SK-N-SH treated with all-trans-retinoic acid at 6 μM for 48 hours (cell line): ENCODE measurements around the gene EFCAB12.

Experiments used
- ARNTL ChIP-seq: fragments of 450-650 bp; formaldehyde crosslinking; IDR thresholded peaks from 2 replicates; pipeline ENCODE4 v1.5.0; 2020; ENCODE audit warnings: low read depth, mild to moderate bottlenecking, moderate library complexity, borderline replicate concordance
- OSR1 ChIP-seq: fragments of 250-450 bp; sonication (Bioruptor Pico); IDR thresholded peaks from 2 replicates; pipeline ENCODE4 v1.8.0; 2022; ENCODE audit warnings: moderate library complexity, mild to moderate bottlenecking, inconsistent platforms
- PPARA ChIP-seq: fragments of 250-450 bp; sonication (Bioruptor Pico); IDR thresholded peaks from 2 replicates; pipeline ENCODE4 v1.5.0; 2020; ENCODE audit warnings: mild to moderate bottlenecking, borderline replicate concordance
- RARB ChIP-seq: fragments of 250-450 bp; sonication (Bioruptor Pico); IDR thresholded peaks from 2 replicates; pipeline ENCODE4 v1.8.0; 2021; ENCODE audit warnings: mild to moderate bottlenecking, moderate library complexity
- TOX ChIP-seq: fragments of 250-450 bp; sonication (Bioruptor Pico); IDR thresholded peaks from 2 replicates; pipeline ENCODE4 v1.8.0; 2021; ENCODE audit warnings: mild to moderate bottlenecking, moderate library complexity, borderline replicate concordance
- ZFP30 ChIP-seq: fragments of 450-650 bp; formaldehyde crosslinking; IDR thresholded peaks from 2 replicates; pipeline ENCODE4 v1.5.0; 2022; ENCODE audit warnings: mild to moderate bottlenecking, moderate library complexity
- ZNF565 ChIP-seq: fragments of 450-650 bp; formaldehyde crosslinking; conservative IDR thresholded peaks from 2 replicates; pipeline ENCODE4 v1.5.0; 2020; ENCODE audit warnings: low read depth, mild to moderate bottlenecking, moderate library complexity
- ZNF8 ChIP-seq: fragments of 450-650 bp; formaldehyde crosslinking; IDR thresholded peaks from 2 replicates; pipeline ENCODE4 v1.5.0; 2020; ENCODE audit warnings: mild to moderate bottlenecking, moderate library complexity
- TF ChIP-seq, protein P1 (sequence below): fragments of 250-450 bp; sonication (Bioruptor Pico); IDR thresholded peaks from 2 replicates; pipeline ENCODE4 v1.8.0; 2021; ENCODE audit warnings: low read depth, mild to moderate bottlenecking, moderate library complexity, borderline replicate concordance
- TF ChIP-seq, protein P2 (sequence below): fragments of 250-450 bp; sonication (Bioruptor Pico); IDR thresholded peaks from 2 replicates; pipeline ENCODE4 v1.5.1; 2021; ENCODE audit warnings: mild to moderate bottlenecking, moderate library complexity
- TF ChIP-seq, protein P3 (sequence below): fragments of 250-450 bp; sonication (Bioruptor Pico); IDR thresholded peaks from 2 replicates; pipeline ENCODE4 v1.8.0; 2020; ENCODE audit warnings: mild to moderate bottlenecking, moderate library complexity, borderline replicate concordance

DNA sequence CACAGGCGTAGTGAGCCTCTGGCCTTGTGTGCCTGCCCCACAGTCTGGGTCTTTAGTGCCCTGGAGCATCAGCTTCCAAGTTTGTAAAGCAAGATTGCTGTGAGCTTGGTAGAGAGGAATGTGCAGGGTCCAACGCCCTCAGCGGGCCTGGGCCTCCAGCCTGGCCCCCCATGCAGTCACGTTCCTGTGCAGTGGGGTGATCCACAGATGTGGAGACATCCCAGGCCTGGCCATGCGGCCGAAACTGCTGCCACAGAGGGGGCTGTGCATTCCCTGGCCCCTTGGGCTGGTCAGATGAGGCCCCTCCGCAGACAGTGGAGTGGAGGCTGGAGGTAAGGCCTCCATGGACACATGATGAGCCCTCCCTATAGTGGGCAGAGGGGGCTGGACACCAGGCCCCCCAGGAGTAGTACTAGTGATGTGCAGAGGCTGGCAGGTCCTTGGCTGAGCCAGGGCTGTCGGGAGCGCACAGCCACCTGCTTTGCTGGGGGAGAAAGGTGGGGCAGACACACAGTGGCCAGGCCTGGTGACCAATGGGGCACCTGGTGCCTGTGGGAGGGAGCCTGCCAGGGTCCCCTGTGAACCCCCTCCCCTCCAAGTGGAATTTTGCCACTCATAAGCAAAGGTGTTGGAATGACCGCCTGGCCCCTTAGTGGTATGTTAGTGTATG lies 71.5 kb downstream of the EFCAB12 start:
- no peak for TF ChIP-seq TOX (CRISPR knock-in tag)
- TF ChIP-seq ARNTL, result no peak
- no peak for TF ChIP-seq PPARA (CRISPR knock-in tag)
- no peak for TF ChIP-seq ZNF8 (CRISPR knock-in tag)
- no peak for TF ChIP-seq ZNF565 (CRISPR knock-in tag)
- TF ChIP-seq, protein P1, sequence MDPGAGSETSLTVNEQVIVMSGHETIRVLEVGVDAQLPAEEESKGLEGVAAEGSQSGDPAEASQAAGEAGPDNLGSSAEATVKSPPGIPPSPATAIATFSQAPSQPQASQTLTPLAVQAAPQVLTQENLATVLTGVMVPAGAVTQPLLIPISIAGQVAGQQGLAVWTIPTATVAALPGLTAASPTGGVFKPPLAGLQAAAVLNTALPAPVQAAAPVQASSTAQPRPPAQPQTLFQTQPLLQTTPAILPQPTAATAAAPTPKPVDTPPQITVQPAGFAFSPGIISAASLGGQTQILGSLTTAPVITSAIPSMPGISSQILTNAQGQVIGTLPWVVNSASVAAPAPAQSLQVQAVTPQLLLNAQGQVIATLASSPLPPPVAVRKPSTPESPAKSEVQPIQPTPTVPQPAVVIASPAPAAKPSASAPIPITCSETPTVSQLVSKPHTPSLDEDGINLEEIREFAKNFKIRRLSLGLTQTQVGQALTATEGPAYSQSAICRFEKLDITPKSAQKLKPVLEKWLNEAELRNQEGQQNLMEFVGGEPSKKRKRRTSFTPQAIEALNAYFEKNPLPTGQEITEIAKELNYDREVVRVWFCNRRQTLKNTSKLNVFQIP, result no peak
- TF ChIP-seq, protein P2, sequence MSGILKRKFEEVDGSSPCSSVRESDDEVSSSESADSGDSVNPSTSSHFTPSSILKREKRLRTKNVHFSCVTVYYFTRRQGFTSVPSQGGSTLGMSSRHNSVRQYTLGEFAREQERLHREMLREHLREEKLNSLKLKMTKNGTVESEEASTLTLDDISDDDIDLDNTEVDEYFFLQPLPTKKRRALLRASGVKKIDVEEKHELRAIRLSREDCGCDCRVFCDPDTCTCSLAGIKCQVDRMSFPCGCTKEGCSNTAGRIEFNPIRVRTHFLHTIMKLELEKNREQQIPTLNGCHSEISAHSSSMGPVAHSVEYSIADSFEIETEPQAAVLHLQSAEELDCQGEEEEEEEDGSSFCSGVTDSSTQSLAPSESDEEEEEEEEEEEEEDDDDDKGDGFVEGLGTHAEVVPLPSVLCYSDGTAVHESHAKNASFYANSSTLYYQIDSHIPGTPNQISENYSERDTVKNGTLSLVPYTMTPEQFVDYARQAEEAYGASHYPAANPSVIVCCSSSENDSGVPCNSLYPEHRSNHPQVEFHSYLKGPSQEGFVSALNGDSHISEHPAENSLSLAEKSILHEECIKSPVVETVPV, result no peak
- TF ChIP-seq, protein P3, sequence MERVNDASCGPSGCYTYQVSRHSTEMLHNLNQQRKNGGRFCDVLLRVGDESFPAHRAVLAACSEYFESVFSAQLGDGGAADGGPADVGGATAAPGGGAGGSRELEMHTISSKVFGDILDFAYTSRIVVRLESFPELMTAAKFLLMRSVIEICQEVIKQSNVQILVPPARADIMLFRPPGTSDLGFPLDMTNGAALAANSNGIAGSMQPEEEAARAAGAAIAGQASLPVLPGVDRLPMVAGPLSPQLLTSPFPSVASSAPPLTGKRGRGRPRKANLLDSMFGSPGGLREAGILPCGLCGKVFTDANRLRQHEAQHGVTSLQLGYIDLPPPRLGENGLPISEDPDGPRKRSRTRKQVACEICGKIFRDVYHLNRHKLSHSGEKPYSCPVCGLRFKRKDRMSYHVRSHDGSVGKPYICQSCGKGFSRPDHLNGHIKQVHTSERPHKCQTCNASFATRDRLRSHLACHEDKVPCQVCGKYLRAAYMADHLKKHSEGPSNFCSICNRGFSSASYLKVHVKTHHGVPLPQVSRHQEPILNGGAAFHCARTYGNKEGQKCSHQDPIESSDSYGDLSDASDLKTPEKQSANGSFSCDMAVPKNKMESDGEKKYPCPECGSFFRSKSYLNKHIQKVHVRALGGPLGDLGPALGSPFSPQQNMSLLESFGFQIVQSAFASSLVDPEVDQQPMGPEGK (CRISPR knock-in tag), result no peak
- no peak for TF ChIP-seq ZFP30
- TF ChIP-seq RARB (CRISPR knock-in tag), result no peak
- TF ChIP-seq OSR1 (CRISPR knock-in tag), result no peak
